ENCODE measurements around the gene MYO1C.
"Not testable (repeated sequence)": the region's sequence is repeated elsewhere in the genome, so short reads cannot be mapped to it uniquely, and the experiment has no call there.

MYO1C gene

GRCh38 chr17:1492249-1493206 is at the start of gene MYO1C:
TSS of gene MYO1C (minus strand) at chr17:1492686. CDS start at chr17:1492487, 199 bp downstream.
- DNase-seq (ENCODE audit: low spot score) = no peak

GRCh38 chr17:1541367-1541904 is 49.0 kb upstream of the MYO1C start:
- DNase-seq (ENCODE audit: low spot score) = no peak

GRCh38 chr17:1539811-1540210 is 47.3 kb upstream of the MYO1C start:
- DNase-seq (ENCODE audit: low spot score) = no peak

GRCh38 chr17:1535737-1536136 is 43.3 kb upstream of the MYO1C start:
- DNase-seq (ENCODE audit: low spot score) = no peak

GRCh38 chr17:1533661-1534325 is 41.3 kb upstream of the MYO1C start:
- no peak for DNase-seq (ENCODE audit: low spot score)

- DNase-seq (ENCODE audit: low spot score) = no peak
Measured at GRCh38 chr17:1532836-1533602, 40.5 kb upstream of the MYO1C start.

GRCh38 chr17:1529863-1530262 is 37.4 kb upstream of the MYO1C start:
- DNase-seq (ENCODE audit: low spot score) = no peak

GRCh38 chr17:1526876-1527275 is 34.4 kb upstream of the MYO1C start:
- not testable (repeated sequence) for DNase-seq (ENCODE audit: low spot score)

GRCh38 chr17:1522626-1523025 is 30.1 kb upstream of the MYO1C start:
- DNase-seq (ENCODE audit: low spot score) = no peak

GRCh38 chr17:1521086-1521640 is 28.7 kb upstream of the MYO1C start:
- DNase-seq (ENCODE audit: low spot score) = no peak

- no peak for DNase-seq (ENCODE audit: low spot score)
Measured at GRCh38 chr17:1519678-1520077, 27.2 kb upstream of the MYO1C start.

GRCh38 chr17:1518410-1518809 is 25.9 kb upstream of the MYO1C start:
- no peak for DNase-seq (ENCODE audit: low spot score)

GRCh38 chr17:1516388-1517161 is 24.1 kb upstream of the MYO1C start, which contains the start of gene INPP5K:
TSS of gene INPP5K (minus strand) at chr17:1516612. CDS start at chr17:1516499, 113 bp downstream.
- peak; percentile 99 for DNase-seq (ENCODE audit: low spot score)

GRCh38 chr17:1515640-1516387 is 23.3 kb upstream of the MYO1C start:
- peak; percentile 80 for DNase-seq (ENCODE audit: low spot score)

GRCh38 chr17:1512351-1512750 is 19.9 kb upstream of the MYO1C start:
- no peak for DNase-seq (ENCODE audit: low spot score)

GRCh38 chr17:1511756-1512321 is 19.4 kb upstream of the MYO1C start:
- DNase-seq (ENCODE audit: low spot score) = peak; percentile 53

- DNase-seq (ENCODE audit: low spot score) = peak; percentile 14
Measured at GRCh38 chr17:1511290-1511689, 18.8 kb upstream of the MYO1C start.

GRCh38 chr17:1509290-1509881 is 16.9 kb upstream of the MYO1C start:
- peak; percentile 9 for DNase-seq (ENCODE audit: low spot score)

GRCh38 chr17:1508709-1509108 is 16.2 kb upstream of the MYO1C start:
- DNase-seq (ENCODE audit: low spot score) = not testable (repeated sequence)
